Neuronal stem cell (in vitro differentiated cells): ENCODE measurements around the gene TAMALIN.

ENCODE experiments used
- DNase-seq: peaks from one replicate; pipeline ENCODE4 v3.0.0-alpha.2; 2013; ENCODE audit warnings: low spot score
- H2AFZ ChIP-seq: one replicate; pipeline ENCODE4 v1.6.1; 2013; ENCODE audit warnings: mild to moderate bottlenecking, low read length, inconsistent platforms
- H2AK5ac ChIP-seq: 2 replicates; pipeline ENCODE4 v1.6.1; 2013; ENCODE audit warnings: low read depth, mild to moderate bottlenecking, inconsistent platforms, low read length, moderate library complexity, mixed read lengths
- H2BK120ac ChIP-seq: 2 replicates; pipeline ENCODE4 v1.6.1; 2013; ENCODE audit warnings: low read depth, mild to moderate bottlenecking, inconsistent platforms, low read length, moderate library complexity, mixed read lengths
- H2BK12ac ChIP-seq: one replicate; pipeline ENCODE4 v1.6.1; 2013; ENCODE audit warnings: low read length, inconsistent platforms
- H2BK15ac ChIP-seq: 2 replicates; pipeline ENCODE4 v1.6.1; 2013; ENCODE audit warnings: mild to moderate bottlenecking, low read length, inconsistent platforms, mixed read lengths
- H2BK5ac ChIP-seq: one replicate; pipeline ENCODE4 v1.6.1; 2013; ENCODE audit warnings: inconsistent platforms, mild to moderate bottlenecking, low read length, moderate library complexity
- H3K14ac ChIP-seq: one replicate; pipeline ENCODE4 v1.6.1; 2013; ENCODE audit warnings: low read length, inconsistent platforms
- H3K18ac ChIP-seq: 2 replicates; pipeline ENCODE4 v1.6.1; 2013; ENCODE audit warnings: low read length, inconsistent platforms
- H3K23ac ChIP-seq: 2 replicates; pipeline ENCODE4 v1.6.1; 2013; ENCODE audit warnings: low read depth, mild to moderate bottlenecking, mixed read lengths, low read length, inconsistent platforms; ENCODE audit not compliant: poor library complexity
- H3K27ac ChIP-seq: replicated peaks from 3 replicates; pipeline ENCODE4 v1.5.1; 2013; ENCODE audit warnings: low read length, inconsistent platforms
- H3K27me3 ChIP-seq, 3 experiments: 2 replicates each; pipeline ENCODE4 v1.6.1; 2013; ENCODE audit warnings: low read length in 3 of 3, mild to moderate bottlenecking in 2 of 3, inconsistent platforms in 1 of 3, low read depth in 1 of 3, mixed read lengths in 1 of 3, moderate library complexity in 1 of 3; ENCODE audit not compliant: control insufficient read depth in 3 of 3, insufficient read depth in 3 of 3
- H3K36me3 ChIP-seq, 2 donors: replicated peaks in 1 of 2; 2 replicates each; pipeline ENCODE4 v1.6.1; 2013; ENCODE audit warnings: low read length in 2 of 2; ENCODE audit not compliant: control insufficient read depth in 2 of 2, insufficient read depth in 2 of 2
- H3K4ac ChIP-seq: 2 replicates; pipeline ENCODE4 v1.6.1; 2013; ENCODE audit warnings: inconsistent platforms, mild to moderate bottlenecking, low read length, moderate library complexity
- H3K4me1 ChIP-seq, 2 donors: 1 replicate in 1 of 2; 2 replicates in 1 of 2; pipeline ENCODE4 v1.6.1; 2013; ENCODE audit warnings: low read length in 2 of 2, low read depth in 1 of 2; ENCODE audit not compliant: control insufficient read depth in 2 of 2, insufficient read depth in 1 of 2
- H3K4me2 ChIP-seq: one replicate; pipeline ENCODE4 v1.6.1; 2013; ENCODE audit warnings: mild to moderate bottlenecking, low read length, inconsistent platforms; ENCODE audit not compliant: insufficient read depth, poor library complexity, severe bottlenecking
- H3K4me3 ChIP-seq, 2 donors: 2 replicates each; pipeline ENCODE4 v1.5.1; 2013; ENCODE audit warnings: low read length in 2 of 2, mild to moderate bottlenecking in 2 of 2, inconsistent platforms in 1 of 2, moderate library complexity in 1 of 2
- H3K79me1 ChIP-seq: one replicate; pipeline ENCODE4 v1.6.1; 2013; ENCODE audit warnings: low read depth, mild to moderate bottlenecking, inconsistent platforms, low read length, moderate library complexity
- H3K9ac ChIP-seq: one replicate; pipeline ENCODE4 v1.6.1; 2013; ENCODE audit warnings: mild to moderate bottlenecking, low read depth, low read length, inconsistent platforms; ENCODE audit not compliant: poor library complexity
- H3K9me3 ChIP-seq, 2 donors: replicated peaks in 1 of 2; 2 replicates each; pipeline versions ENCODE3 to v1.6.1; 2013; ENCODE audit warnings: low read length in 2 of 2, mild to moderate bottlenecking in 2 of 2, inconsistent platforms in 1 of 2, low read depth in 1 of 2, mixed read lengths in 1 of 2, moderate library complexity in 1 of 2; ENCODE audit not compliant: control insufficient read depth in 2 of 2, insufficient read depth in 1 of 2
- H4K8ac ChIP-seq: one replicate; pipeline ENCODE4 v1.6.1; 2013; ENCODE audit warnings: low read depth, mild to moderate bottlenecking, inconsistent platforms, low read length, moderate library complexity
- H4K91ac ChIP-seq: one replicate; pipeline ENCODE4 v1.6.1; 2013; ENCODE audit warnings: low read length, low read depth, mild to moderate bottlenecking, inconsistent platforms; ENCODE audit not compliant: poor library complexity
- WGBS, 2 donors: extraction: QIAGEN DNeasy Blood & Tissue Kit; methylation state at CpG; one replicate each; pipeline ENCODE4 v1.1.7; 2013; ENCODE audit warnings: missing lambda C conversion rate in 2 of 2, mixed read lengths in 1 of 2; ENCODE audit not compliant: insufficient read length in 2 of 2, insufficient replicate concordance in 1 of 2; ENCODE audit errors: extremely low coverage in 2 of 2; 5-methylcytosine and 5-hydroxymethylcytosine counted together

The TAMALIN gene

GRCh38 chr12:52042706-52043385 is 36.1 kb downstream of the TAMALIN start:
- H2AFZ ChIP-seq = no peak overlapping the region
- no peak overlapping the region for H3K27ac ChIP-seq
- H2AK5ac ChIP-seq = no peak overlapping the region
- H3K4ac ChIP-seq = no peak overlapping the region
- H3K23ac ChIP-seq = no peak overlapping the region
- no peak overlapping the region for H2BK15ac ChIP-seq
- H3K4me1 ChIP-seq = peaks cover 6 to 8% of the 10 kb centered on the region in 2 donors
- H2BK12ac ChIP-seq = no peak overlapping the region
- no peak overlapping the region for H4K91ac ChIP-seq
- no peak overlapping the region for H3K18ac ChIP-seq
- no peak overlapping the region for H2BK120ac ChIP-seq
- peak overlapping the region; percentile 50 for H3K9ac ChIP-seq
- peaks cover 8% of the 10 kb centered on the region for H3K79me1 ChIP-seq
- H3K9me3 ChIP-seq = no peaks in the 10 kb centered on the region
- no peak overlapping the region for H3K4me3 ChIP-seq
- no CpG with 5 or more reads among the region's 8 CpGs for WGBS, 2 donors
- H3K36me3 ChIP-seq = peaks cover 6 to 30% of the 10 kb centered on the region in 2 donors
- no peak overlapping the region for H3K4me2 ChIP-seq
- no peak overlapping the region for H3K14ac ChIP-seq
- no peaks in the 10 kb centered on the region for H3K27me3 ChIP-seq
- no peak overlapping the region for H2BK5ac ChIP-seq
- no peak overlapping the region for H4K8ac ChIP-seq
- no peak for DNase-seq

GRCh38 chr12:52043386-52044212 is 36.9 kb downstream of the TAMALIN start:
- Histone ChIP-seq H2BK120ac (no peak overlapping the region), H2BK5ac (no peak overlapping the region), H3K4ac (no peak overlapping the region), H4K91ac (no peak overlapping the region), H3K4me3 (no peak overlapping the region), H3K27me3 (no peaks in the 10 kb centered on the region), H3K27ac (no peak overlapping the region), H3K4me1 (peaks cover 2 to 4% of the 10 kb centered on the region in 2 donors), H2BK15ac (no peak overlapping the region), H2BK12ac (no peak overlapping the region), H3K14ac (no peak overlapping the region), H2AK5ac (no peak overlapping the region), H3K36me3 (peaks cover 6 to 30% of the 10 kb centered on the region in 2 donors), H3K18ac (no peak overlapping the region), H3K9me3 (no peaks in the 10 kb centered on the region), H4K8ac (no peak overlapping the region), H3K4me2 (no peak overlapping the region), H3K79me1 (peaks cover 8% of the 10 kb centered on the region), H3K9ac (no peak overlapping the region), H3K23ac (no peak overlapping the region), H2AFZ (no peak overlapping the region)
- WGBS, 2 donors = no CpG with 5 or more reads among the region's 21 CpGs
- DNase-seq = no peak

- peaks cover 6 to 30% of the 10 kb centered on the region in 2 donors for H3K36me3 ChIP-seq
- H3K18ac ChIP-seq = no peak overlapping the region
Observed at GRCh38 chr12:52044292-52044983, 37.7 kb downstream of the TAMALIN start.

GRCh38 chr12:52045794-52046199 is 39.1 kb downstream of the TAMALIN start:
- no CpG with 5 or more reads among the region's 4 CpGs for WGBS, 2 donors
- Histone ChIP-seq H2AK5ac (no peak overlapping the region), H3K4me1 (peaks cover 0 to 10% of the 10 kb centered on the region in 2 donors), H2AFZ (no peak overlapping the region), H2BK5ac (no peak overlapping the region), H3K23ac (no peak overlapping the region), H3K4me2 (no peak overlapping the region), H4K8ac (no peak overlapping the region), H3K4me3 (no peak overlapping the region), H2BK120ac (no peak overlapping the region), H3K9me3 (no peaks in the 10 kb centered on the region), H3K79me1 (no peaks in the 10 kb centered on the region), H3K36me3 (peaks cover 6 to 30% of the 10 kb centered on the region in 2 donors), H3K27ac (no peak overlapping the region), H4K91ac (no peak overlapping the region), H3K4ac (no peak overlapping the region), H2BK12ac (no peak overlapping the region), H3K18ac (no peak overlapping the region), H3K14ac (no peak overlapping the region), H3K9ac (no peak overlapping the region), H2BK15ac (no peak overlapping the region), H3K27me3 (peaks cover 0 to 15% (median 0%) of the 10 kb centered on the region in 3 experiments)
- DNase-seq = no peak

More at GRCh38 chr12:52044292-52044983, 37.7 kb downstream of the TAMALIN start:
- WGBS, 2 donors = no CpG with 5 or more reads among the region's 18 CpGs
- no peak overlapping the region for H2AFZ ChIP-seq
- H3K4me2 ChIP-seq = no peak overlapping the region
- no peak overlapping the region for H3K4ac ChIP-seq
- no peak for DNase-seq
- no peak overlapping the region for H3K23ac ChIP-seq
- H4K91ac ChIP-seq = no peak overlapping the region
- no peak overlapping the region for H3K4me3 ChIP-seq
- H3K27me3 ChIP-seq = peaks cover 0 to 7% (median 0%) of the 10 kb centered on the region in 3 experiments
- H2AK5ac ChIP-seq = no peak overlapping the region
- no peak overlapping the region for H4K8ac ChIP-seq
- H3K14ac ChIP-seq = no peak overlapping the region
- no peak overlapping the region for H2BK120ac ChIP-seq
- H3K27ac ChIP-seq = no peak overlapping the region
- H3K9ac ChIP-seq = no peak overlapping the region
- no peak overlapping the region for H2BK12ac ChIP-seq
- peaks cover 7% of the 10 kb centered on the region for H3K79me1 ChIP-seq
- H3K4me1 ChIP-seq = peaks cover 0 to 2% of the 10 kb centered on the region in 2 donors
- no peaks in the 10 kb centered on the region for H3K9me3 ChIP-seq
- no peak overlapping the region for H2BK5ac ChIP-seq
- no peak overlapping the region for H2BK15ac ChIP-seq
